MV-4-11 (cell line): ENCODE results near the gene TMEM87B.
A peak's percentile ranks its signal among the peaks of the same experiment; 100 is the strongest.

Source experiments
- DNase-seq: peaks from one replicate; lab custom pipeline; 2025; lab: John Stamatoyannopoulos, UW

Gene TMEM87B

DNA sequence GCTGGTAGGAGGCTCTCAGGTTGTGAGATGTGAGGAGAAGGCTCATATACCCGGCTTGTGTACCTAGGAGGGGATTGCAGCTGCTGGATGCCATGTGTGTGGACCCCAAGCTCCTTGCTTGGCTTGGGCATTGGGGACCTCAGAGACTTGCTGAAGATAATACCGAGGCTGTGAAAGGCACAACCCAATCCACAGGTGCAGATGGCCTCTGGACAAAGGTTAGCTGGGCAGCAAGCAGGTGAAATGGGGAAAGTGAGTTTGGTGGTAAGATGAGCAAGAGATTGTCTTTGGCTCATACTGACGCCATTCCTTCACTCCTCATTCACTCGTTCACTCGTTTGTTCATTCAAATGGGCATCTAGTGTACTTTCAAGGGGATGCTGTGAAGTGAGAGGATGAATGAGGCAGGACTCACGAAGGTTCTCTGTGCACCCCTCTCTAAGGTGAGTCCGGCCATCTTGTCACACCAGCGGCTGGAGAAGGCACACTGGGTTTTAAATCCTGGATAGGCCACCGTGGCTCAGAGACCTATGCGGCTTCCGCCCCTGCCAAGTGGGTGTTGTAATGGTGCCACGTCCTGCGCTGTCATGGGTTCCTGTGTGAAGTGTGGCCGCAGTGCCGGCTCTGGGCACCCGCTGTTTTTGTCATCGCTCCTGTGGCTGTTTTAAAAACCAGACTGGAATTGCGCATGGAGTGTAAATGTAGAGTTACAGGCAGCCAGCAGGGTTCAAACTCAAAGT is 96.8 kb downstream of the TMEM87B start:
- DNase-seq: no peak

DNA sequence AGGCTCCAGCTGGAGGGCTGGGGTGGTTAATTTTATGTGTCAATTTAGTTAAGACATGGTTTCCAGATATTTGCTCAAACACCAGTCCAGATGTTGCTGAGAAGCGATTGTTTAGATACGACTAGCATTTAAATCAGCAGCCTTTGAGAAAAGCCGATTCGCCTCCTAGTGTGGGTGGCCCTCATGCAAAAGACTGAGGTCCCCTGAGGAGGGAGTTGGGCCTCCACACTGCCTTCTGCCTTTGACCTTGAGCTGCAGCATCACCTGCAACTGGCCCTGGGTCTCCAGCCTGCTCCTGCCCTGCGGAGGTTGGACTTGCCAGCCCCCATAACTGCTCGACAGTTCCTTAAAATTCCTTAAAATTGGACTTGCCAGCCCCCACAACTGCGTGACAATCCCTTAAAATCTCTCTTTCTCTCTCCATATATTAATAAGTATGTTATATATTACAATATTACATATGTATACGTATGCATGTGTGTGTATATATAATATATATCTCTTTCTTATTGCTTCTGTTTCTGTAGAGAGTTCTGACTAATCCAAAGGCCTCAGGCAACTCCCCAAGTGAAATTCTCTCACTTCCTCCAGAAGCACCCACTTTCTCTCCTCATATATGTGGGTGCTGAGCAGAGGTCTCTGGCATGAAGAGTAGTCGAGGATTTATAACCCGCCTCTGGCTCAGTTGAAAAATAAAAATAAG is 97.6 kb downstream of the TMEM87B start:
- DNase-seq: no peak

DNA sequence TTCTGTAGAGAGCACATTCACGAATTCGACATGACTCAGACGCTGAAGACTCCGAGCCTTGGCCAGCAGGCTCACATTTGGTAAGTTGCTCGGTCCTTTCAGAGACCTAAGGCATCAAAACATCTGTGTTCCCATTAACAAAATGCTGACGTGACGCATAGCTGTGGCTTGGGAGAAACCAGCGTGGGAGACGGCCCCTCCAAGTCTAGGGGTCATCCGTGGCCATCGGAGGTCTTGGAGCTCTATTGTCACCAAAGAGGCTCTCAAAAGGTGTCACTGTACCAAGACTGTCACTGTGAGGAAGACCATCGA is 98.1 kb downstream of the TMEM87B start:
- no peak for DNase-seq

DNA sequence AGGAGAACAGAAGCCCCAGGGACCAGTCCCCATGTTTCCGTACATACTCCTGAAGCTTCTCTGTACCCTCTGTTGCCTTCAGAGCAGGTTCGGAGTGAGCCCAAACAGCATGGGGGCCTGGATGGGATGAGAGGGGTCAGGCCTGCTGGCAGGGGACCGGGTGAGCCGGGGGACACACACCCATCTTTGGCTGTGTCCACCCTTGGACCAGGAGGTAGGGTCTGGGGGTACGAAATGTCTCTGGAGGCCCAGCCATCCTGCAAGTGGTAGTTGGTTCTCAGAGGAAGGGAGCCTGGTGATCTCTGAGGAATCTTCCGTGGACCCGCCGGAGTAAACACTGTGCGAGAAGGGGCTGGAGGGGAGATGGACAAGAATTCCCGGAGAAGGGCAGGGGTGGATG is 98.4 kb downstream of the TMEM87B start:
- DNase-seq: no peak

DNA sequence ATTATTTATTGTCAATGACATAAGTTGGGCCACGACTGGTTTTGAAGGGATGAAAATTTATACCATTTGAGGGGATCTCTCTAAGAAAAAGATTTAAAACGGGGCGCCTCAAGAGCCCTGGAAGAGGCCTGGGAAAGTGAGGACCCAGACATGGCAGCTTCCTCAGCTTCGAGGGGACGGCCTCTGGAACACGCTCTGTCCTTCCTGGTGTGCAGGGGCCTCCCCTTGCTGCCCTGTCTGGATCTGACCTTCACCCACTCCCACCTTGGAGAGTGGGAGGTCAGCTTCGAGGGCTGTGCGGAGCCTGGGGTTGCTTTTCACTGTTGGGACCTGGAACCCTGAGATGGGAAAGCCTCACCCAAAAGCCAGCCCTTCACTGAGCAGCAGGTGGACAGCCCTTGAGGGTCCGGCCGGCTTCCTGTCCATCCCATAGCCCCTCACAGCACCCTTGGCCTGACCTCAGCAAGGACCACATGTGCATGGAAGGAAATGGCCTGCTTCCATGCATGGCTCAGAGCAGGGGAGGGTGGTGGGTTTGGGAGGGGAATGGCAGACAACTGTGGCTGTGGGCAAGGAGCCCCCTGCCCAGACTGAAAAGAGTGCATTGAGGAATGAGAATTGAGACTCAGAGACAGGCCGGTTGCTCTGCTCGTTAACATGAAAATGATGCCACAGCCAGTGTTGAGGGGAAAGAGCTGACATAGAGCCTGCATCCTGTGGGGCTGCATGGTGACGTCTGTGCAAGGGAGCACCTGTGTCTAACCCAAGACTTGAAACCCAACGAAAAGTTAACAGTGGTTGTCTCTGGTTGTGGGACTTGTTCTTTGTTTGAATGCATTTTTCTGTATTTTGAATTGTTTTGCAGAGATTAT is 99.4 kb downstream of the TMEM87B start:
- DNase-seq: no peak

DNA sequence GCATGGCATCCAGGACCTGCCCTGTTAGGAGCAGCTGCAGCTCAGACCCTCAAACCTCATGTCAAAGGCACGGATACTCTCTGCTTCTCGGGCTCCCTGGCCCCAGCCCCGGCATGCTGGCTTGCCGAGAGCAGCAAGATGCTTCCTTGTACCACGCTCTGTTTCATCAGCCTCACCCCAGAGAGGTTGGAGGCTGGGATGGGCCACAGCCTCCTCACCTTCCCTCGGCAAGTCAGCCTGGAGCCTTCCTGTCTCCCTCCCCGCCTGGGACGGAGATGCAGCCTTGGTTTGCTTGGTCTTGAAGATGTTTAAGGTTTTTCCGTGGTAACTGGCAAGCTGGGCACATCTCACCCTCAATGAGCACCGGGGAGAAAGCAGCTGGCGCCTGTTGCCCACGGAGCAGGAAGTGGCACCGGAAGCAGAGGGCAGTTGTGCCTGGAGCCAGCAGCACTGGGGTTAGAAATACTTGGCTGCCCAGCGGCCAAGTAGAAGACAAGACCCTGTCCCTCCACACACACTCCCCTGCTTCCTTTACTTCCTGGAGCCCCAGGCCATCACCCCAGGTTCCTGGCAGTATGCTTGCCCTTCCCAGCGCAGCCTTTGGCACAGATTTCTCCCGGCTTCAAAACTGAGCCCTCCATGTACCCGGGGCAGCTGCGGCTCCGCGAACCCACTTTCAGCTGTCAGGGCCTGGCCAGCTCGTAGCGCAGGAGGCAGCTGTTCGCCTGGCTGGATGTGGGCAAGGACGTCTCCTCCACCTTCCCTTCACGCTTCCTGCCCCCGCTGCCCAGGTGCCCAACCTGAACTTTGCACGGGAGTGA is 100.5 kb downstream of the TMEM87B start:
- no peak for DNase-seq

DNA sequence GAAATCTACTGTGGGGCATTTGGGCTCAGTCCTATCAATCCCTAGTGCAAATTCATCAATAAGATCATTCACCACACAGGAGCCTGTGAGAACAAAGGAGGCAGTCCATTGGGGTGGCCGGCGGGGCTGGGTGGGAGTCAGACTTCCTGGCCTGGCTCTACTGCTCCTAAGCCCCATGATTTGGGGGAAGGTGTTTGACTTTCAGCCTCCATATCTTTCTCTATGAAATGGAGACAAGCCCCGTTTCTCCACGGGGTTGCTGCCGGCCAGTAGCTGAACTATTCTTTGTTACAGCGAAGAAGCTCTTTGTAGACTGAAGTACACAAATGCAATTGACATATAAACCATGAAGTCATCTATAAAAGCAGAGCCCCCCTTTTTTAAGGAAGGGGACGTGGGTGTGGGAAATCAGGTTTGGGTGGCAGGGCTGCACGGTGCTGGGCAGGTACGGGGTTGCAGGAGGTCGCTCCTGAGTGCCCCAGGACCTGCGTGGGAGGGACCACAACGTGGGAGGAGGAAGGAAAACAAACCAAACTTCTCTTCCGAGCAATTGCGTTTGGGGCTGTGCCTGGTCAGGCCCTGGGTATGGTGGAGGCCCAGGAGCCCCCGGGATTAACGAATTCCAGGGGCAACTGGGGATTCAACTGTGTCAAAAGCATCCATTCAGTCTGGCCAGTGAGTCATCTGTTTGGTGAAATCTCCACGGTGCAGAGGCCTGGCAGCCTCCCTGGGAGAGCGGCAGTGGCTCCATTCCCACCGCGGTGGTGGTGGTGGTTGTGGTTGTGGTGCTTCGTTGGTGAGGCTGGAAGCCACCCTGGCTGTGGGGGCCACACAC is 101.3 kb downstream of the TMEM87B start:
- DNase-seq: peak; percentile 35

DNA sequence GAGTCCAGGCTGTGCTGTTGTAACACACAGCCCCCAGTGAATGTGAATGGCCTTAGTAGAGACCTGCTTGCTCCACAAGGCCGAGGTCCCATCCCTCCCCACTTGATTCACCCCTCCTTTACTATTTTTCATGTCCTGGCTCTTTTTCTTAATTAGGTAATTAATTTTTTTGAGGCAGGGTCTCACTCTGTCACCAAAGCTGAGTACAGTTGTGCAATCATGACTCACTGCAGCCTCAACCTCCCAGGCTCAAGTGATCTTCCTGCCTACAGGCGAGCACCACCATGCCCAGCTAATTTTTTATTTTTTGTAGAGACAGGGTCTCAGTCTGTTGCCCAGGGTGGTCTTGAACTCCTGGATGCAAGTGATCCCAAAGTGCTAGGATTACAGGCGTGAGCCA is 102.4 kb downstream of the TMEM87B start:
- no peak for DNase-seq

DNA sequence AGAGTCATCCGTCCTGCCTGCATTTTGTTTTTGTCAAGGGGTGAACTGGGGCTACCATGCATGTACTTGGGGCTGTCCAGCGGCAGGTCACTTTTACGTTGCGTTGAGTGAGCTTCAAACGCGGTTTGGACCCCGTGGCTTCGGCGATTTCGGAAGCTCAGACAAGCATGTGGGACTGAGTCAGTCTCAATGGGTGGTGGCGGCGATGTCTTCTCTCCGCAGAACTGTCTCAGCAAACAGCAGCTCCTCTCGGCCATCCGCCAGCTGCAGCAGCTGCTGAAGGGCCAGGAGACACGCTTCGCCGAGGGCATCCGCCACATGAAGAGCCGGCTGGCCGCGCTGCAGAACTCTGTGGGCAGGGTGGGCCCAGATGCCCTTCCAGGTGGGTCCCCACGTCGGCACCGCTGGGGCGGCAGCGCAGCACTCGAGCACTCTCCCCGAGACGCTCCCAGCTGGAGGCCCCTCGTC is 104.4 kb downstream of the TMEM87B start:
- no peak for DNase-seq

DNA sequence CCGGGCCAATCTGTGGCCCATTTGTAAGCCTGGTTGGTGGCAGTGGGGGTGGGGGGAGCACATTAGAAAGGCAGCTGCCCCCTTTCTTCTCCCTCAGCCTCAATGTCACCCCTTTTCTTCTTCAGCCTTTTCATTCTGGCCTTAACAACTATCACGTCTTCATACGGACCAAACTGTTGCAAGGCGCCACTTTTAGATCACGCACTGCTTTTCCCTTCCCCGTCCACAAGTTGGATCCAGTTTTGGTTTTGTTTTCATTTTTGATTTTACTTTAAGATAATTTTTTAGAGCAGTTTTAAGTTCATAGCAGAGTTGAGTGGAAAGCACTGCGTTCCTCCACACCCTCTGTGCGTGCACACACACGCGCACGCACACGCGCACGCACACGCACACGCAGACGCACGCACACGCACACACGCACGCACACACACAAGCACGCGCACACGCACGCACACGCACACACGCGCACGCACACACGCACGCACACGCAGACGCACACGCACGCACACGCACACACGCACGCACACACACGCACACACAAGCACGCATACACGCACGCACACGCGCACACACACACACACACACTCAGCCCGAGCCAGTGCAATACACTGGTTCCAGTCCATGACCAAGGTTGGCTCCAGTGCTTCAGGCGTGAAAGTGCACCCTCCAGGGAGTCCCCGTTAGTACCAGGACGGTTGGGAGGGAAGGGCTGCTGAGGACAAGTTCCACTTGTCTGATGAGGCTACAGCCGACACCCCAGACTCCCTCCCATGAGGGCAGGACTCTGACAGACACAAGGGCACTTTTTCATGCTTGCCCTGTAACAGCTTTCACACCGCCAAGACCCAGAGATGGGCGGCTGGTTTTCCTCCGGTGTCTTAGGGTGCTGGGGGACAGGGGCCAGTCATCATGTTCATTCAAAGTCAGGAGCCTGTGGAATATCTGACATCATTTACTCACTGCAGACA is 105.5 kb downstream of the TMEM87B start:
- no peak for DNase-seq

DNA sequence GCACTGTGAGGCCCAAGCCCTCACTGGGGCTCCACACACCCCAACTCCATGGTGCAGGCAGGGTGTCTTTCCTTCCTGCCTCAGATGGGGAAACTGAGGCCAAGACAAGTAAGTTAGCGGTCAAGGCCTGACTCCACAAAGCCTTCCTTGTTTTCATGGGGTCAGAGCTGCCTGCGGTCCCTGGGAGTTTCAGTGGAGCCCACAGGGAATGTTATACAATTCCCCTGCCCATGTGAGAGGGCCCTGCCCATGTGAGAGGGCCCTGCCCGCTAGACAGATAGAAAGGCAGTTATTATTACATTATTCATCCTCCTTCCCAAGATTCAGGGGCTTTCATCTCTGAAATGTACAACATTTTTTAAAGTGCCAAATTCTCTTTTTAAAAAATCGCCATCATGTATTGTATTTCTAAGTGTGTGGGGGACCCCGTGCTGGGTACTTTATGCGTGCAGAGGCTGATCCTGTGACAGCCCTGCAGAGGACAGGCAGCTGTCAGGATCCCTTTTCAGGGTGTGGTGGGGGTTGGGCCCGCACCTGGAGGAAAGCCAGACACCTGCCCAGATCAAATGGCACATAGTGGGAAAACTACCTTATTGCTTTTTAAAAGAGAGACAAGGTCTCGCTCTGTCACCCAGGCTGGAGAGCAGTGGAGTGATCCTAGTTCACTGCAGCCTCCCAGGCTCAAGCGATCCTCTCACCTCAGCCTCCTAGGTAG is 106.5 kb downstream of the TMEM87B start:
- no peak for DNase-seq

DNA sequence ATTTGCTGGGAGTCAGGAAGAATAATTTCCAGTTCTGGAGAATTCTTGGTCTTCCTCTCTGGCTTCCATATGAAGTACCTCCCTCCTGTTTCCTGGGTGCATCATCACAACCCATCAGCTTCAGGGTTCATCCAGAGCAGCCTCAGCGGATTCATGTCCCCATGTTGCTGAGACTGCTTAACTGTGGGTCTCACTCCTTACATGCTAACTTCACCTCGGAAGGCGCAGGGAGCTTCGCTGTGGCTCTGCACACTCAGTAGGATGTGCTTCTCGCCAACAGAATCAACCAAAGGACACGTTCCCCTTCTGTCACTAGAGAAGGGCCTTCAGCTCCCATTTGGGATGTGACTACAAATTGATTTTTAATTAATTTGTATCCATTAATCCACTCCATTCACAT is 107.3 kb downstream of the TMEM87B start:
- no peak for DNase-seq

DNA sequence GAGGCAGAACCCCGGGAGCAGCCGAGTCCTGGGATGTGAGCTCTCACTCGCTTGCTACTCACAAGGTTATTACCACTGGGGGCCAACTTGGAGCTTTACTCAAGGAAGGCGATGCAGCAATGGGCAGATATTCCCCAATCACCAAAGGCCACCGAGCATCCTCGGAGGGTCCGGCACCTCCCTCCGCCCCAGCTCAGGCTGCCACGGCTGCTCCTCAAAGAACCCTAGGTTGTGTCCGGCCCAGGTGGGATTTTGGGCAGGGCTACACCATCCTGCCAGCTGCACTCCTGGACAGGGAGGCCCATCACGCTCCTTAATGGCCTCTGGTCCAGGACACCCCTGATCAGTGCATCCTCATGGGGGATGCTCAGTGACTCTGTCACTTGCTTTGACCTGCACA is 107.9 kb downstream of the TMEM87B start:
- DNase-seq: no peak

DNA sequence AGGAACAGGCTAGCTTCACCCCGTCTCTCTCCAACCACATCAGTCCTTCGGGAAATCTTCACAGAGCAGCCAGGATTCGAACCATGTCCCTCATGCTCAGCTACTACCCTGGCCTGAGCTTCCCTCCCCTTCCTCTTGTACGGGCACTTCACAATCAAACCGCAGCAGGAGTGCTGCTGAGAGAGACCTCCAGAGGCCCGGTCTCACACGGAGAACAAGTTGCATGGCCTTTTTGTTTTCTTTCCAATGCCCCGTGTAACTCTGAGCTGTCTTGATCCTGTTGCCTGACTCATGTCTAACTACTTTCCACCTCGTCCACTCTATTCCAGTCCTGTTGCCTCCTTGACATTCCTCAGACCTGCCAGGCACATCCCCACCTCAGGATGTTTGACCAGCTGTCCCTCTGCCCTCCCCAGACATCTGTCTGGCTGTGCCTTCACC is 108.5 kb downstream of the TMEM87B start:
- no peak for DNase-seq

DNA sequence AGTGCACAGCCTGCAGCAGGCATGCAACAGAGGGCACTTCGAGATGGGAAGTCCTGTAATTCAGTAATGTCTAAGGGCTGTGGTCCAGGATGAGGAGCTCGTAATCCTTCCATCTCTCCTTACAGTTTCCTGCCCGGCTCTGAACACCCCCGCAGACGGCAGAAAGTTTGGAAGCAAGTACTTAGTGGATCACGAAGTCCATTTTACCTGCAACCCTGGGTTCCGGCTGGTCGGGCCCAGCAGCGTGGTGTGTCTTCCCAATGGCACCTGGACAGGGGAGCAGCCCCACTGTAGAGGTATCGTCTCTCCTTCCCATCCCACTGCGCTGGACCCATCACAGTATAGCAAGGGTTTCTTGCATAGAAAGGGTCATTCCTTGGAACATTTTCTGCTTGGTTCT is 109.8 kb downstream of the TMEM87B start:
- DNase-seq: no peak

DNA sequence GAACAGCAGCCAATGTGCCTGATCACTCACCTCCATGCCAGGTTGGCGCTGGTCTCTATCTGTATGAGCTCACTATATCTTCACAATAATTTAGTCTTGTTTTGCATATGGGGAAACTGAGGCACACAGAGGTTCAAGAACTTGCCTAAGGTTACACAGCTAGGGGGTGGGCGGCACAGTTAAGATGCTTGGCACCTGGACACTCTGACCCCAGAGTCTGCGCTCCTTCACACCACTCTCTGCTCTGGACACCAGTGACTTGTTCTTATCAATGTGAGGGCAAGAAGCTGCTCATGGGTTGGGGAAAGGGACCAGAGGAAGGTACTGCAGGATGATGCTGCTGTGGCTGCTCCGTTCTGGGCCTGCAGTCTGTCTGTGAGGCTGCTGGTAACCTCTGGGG is 110.2 kb downstream of the TMEM87B start:
- DNase-seq: no peak

DNA sequence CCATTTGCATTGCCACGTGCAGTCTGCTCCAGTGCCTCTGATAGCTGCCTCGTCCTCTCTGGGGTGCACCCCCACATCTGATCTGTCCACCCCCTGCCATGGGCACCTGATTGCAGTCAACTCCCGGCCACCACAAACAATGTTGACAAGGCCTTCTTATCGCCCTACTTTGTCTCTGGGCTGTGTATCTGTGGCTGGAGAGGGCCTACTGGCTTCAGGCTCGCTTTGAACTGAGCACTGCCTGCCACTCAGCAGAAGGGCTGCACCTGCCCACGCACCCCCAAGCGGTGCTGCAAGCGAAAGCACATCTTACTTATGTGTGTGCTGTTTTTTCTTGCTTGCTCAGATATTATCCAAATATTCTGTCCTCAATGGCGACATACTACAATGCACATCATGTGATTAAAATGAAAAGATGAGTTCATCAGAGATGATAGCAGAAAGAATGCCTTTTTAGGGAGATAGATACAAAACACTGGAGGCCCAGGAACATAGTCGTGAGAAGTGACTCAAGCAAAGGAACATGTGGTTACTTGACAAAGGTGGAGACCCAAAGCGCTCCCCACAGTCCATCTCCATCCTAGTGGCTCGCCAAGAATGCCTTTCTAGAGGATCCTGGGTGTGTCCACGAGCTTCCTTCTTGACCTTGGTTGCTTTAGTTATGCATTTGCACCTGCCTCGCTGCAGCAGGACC is 111.9 kb downstream of the TMEM87B start:
- DNase-seq: no peak

DNA sequence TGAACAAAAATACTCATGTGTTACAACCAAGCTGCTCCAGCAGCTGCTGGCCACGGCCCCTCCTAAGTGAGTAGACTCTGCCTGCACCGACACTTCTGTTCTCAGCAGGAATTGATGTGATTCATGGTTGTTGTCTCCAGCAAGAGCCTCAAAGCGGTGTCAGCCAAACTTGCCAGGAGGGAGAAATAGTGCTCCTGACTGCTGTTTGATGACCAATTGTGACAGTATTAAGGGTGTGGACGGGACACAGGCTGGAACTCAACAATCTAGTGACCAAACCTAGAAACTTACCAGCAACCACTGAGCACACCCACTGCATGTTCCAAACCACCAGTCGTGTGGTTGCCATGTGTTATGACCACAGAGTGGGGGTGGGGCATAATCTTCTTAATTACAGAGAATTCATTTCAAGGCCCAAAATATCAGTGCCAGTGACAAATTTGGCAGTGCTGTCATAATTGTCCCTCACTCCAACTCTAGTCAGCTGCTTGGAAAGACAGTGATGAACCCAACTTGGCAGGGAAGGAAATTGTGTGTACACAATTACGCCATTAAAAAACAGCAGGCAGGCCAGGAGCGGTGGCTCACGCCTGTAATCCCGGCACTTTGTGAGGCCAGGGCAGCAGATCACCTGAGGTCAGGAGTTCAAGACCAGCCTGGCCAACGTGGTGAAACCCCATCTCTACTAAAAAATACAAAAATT is 113.5 kb downstream of the TMEM87B start:
- no peak for DNase-seq
